HEK293T (cell line): Measurements from ENCODE around the gene LCLAT1.

Experiments
- CTCF ChIA-PET: fragments of 350-600 bp; formaldehyde crosslinking; extraction: SDS; loops from one replicate; lab custom pipeline; 2021; ENCODE audit warnings: antibody characterized with exemption, inconsistent platforms; lab: Yijun Ruan, JAX
- POLR2A ChIA-PET: fragments of 350-600 bp; formaldehyde crosslinking; extraction: SDS; loops from one replicate; lab custom pipeline; 2020; ENCODE audit warnings: antibody characterized with exemption, inconsistent platforms; lab: Yijun Ruan, JAX
- DNase-seq: peaks from one replicate; pipeline ENCODE4 v3.0.0; 2012; ENCODE audit warnings: mixed read lengths; ENCODE audit errors: extremely low spot score
- ARNT ChIP-seq: fragments of 450-650 bp; IDR thresholded peaks from 2 replicates; pipeline ENCODE4 v1.6.1; 2017; ENCODE audit warnings: mild to moderate bottlenecking
- BHLHE40 ChIP-seq: fragments of 450-650 bp; IDR thresholded peaks from 2 replicates; pipeline ENCODE4 v1.6.1; 2016; ENCODE audit warnings: mild to moderate bottlenecking, moderate library complexity, borderline replicate concordance
- CTBP1 ChIP-seq: fragments of 450-650 bp; IDR thresholded peaks from 2 replicates; pipeline ENCODE4 v1.6.1; 2016; ENCODE audit warnings: borderline replicate concordance
- ELF4 ChIP-seq: fragments of 450-650 bp; IDR thresholded peaks from 2 replicates; pipeline ENCODE4 v1.6.1; 2017; ENCODE audit warnings: antibody characterized with exemption
- FOXA1 ChIP-seq: fragments of 450-650 bp; IDR thresholded peaks from 2 replicates; pipeline ENCODE4 v1.6.1; 2016; ENCODE audit warnings: mild to moderate bottlenecking
- FOXK2 ChIP-seq: fragments of 450-650 bp; IDR thresholded peaks from 2 replicates; pipeline ENCODE4 v1.6.1; 2016; ENCODE audit warnings: mild to moderate bottlenecking
- FOXM1 ChIP-seq: fragments of 450-650 bp; IDR thresholded peaks from 2 replicates; pipeline ENCODE4 v1.6.1; 2017; ENCODE audit warnings: mild to moderate bottlenecking, borderline replicate concordance
- HDGF ChIP-seq: fragments of 450-650 bp; IDR thresholded peaks from 2 replicates; pipeline ENCODE4 v1.6.1; 2017; ENCODE audit warnings: antibody characterized with exemption, borderline replicate concordance
- L3MBTL2 ChIP-seq: fragments of 450-650 bp; conservative IDR thresholded peaks from 2 replicates; pipeline ENCODE4 v1.6.1; 2016; ENCODE audit warnings: mild to moderate bottlenecking
- LEF1 ChIP-seq: fragments of 450-650 bp; IDR thresholded peaks from 2 replicates; pipeline ENCODE4 v1.6.1; 2017; ENCODE audit warnings: mild to moderate bottlenecking, borderline replicate concordance
- NFRKB ChIP-seq: fragments of 450-650 bp; IDR thresholded peaks from 2 replicates; pipeline ENCODE4 v1.6.1; 2016; ENCODE audit warnings: mild to moderate bottlenecking, moderate library complexity
- SP1 ChIP-seq: fragments of 450-650 bp; IDR thresholded peaks from 2 replicates; pipeline ENCODE4 v1.6.1; 2017
- SUZ12 ChIP-seq: fragments of 450-650 bp; IDR thresholded peaks from 2 replicates; pipeline ENCODE4 v1.6.1; 2016; ENCODE audit warnings: mild to moderate bottlenecking
- TARDBP ChIP-seq: fragments of 450-650 bp; IDR thresholded peaks from 2 replicates; pipeline ENCODE4 v1.6.1; 2016
- ZNF384 ChIP-seq: fragments of 450-650 bp; IDR thresholded peaks from 2 replicates; pipeline ENCODE4 v1.6.1; 2016
- TF ChIP-seq, protein P1 (sequence below): fragments of 450-650 bp; IDR thresholded peaks from 2 replicates; pipeline ENCODE4 v1.6.1; 2016

Gene LCLAT1

DNA sequence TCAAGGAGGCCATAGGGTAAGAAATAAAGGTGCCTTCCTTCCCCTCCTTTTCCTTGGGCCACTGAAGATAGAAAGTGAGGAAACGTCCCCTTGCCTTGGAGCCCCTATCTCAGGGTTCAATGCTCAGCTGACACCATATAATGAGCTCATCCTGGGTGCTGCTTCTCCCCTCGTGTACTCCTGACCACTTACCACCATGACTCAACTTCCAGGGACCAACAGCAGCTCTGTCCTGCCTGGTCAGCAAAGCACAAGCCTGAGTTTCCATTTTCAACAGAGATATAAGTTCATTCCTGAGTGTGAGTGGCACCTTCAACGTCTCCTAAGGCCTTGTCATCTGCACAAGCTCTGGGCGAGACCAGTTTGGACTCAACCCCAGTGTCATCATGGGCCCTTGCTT is 209.0 kb downstream of the LCLAT1 start:
- ChIA-PET CTCF (interaction anchor here (0.6 kb wide), 1 partner anchor 447 kb away, joined by 6 read pairs; no protein-coding TSS in a partner anchor), POLR2A (no interaction called here)
- TF ChIP-seq FOXM1 = no peak
- TF ChIP-seq SP1 = no peak
- no peak for TF ChIP-seq ARNT
- no peak for TF ChIP-seq CTBP1
- TF ChIP-seq FOXA1 = no peak
- TF ChIP-seq LEF1 = no peak
- no peak for TF ChIP-seq ELF4
- TF ChIP-seq, protein P1, sequence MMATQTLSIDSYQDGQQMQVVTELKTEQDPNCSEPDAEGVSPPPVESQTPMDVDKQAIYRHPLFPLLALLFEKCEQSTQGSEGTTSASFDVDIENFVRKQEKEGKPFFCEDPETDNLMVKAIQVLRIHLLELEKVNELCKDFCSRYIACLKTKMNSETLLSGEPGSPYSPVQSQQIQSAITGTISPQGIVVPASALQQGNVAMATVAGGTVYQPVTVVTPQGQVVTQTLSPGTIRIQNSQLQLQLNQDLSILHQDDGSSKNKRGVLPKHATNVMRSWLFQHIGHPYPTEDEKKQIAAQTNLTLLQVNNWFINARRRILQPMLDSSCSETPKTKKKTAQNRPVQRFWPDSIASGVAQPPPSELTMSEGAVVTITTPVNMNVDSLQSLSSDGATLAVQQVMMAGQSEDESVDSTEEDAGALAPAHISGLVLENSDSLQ = no peak
- TF ChIP-seq TARDBP = no peak
- TF ChIP-seq ZNF384 = no peak
- no peak for DNase-seq

GRCh38 chr2:30661173-30662107 is 214.4 kb downstream of the LCLAT1 start:
- DNase-seq = no peak
- ChIA-PET POLR2A (no interaction called here), CTCF (no interaction called here)
- TF ChIP-seq FOXA1 = no peak
- no peak for TF ChIP-seq NFRKB
- TF ChIP-seq TARDBP = no peak
- TF ChIP-seq SUZ12 = no peak
- TF ChIP-seq ARNT = no peak
- TF ChIP-seq, protein P1 = no peak
- no peak for TF ChIP-seq FOXK2
- no peak for TF ChIP-seq ELF4
- no peak for TF ChIP-seq CTBP1
- TF ChIP-seq L3MBTL2 = no peak
- no peak for TF ChIP-seq LEF1
- TF ChIP-seq BHLHE40 = no peak
- TF ChIP-seq SP1 = no peak
- TF ChIP-seq HDGF = no peak
- no peak for TF ChIP-seq ZNF384
- no peak for TF ChIP-seq FOXM1

DNA sequence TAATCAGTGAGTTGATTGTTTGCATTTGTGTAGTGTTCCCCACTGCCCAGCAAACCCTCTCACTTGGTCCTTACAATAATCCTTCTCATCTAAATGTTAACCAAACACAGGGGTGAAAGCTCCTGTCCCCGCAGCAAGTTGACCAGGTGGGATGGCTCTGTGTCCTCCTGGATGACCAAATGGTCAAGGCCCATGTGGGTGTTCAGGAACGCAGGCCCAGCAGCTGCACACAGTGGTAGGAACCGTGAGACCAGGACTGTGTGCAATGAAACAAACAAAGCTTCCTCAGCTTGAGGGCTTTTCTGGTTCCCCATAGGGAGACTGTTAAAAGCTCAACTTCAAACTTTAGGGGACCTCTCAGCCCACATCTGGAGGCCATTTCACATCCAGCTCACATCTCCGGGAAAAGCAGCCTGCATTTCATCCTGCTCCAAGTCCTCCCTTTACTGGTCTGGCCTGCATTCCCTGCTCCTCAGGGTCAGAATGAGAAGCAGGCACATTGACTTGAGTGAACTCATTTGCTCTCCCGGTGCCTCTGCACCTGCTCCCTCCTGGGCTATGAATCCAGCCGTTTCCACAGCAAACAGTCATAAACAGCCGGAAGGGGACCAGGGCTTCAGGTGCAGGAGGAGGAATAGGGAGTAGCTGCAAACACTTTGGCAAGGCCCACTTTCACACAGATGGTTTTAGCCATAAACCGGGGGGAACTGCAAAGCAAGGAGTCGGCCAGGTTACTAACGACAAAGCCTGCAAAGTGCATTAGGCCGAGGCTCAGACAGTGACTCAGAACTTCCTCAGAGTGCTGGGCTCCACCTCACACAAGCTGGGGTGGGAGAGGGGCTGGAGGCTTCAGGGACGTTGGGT is 215.5 kb downstream of the LCLAT1 start:
- POLR2A ChIA-PET = no interaction called here
- TF ChIP-seq CTBP1 (no peak), TARDBP (no peak), SP1 (no peak), ARNT (no peak), L3MBTL2 (no peak), SUZ12 (no peak), HDGF (no peak), FOXM1 (no peak)
- CTCF ChIA-PET = no interaction called here
- DNase-seq = no peak

GRCh38 chr2:30663321-30663720 is 216.3 kb downstream of the LCLAT1 start:
- ChIA-PET CTCF (no interaction called here), POLR2A (no interaction called here)
- DNase-seq = no peak
- TF ChIP-seq SUZ12 = no peak
- TF ChIP-seq SP1 = no peak
- no peak for TF ChIP-seq L3MBTL2
- no peak for TF ChIP-seq FOXA1
- TF ChIP-seq HDGF = no peak

GRCh38 chr2:30663806-30664205 is 216.8 kb downstream of the LCLAT1 start:
- DNase-seq = no peak
- ChIA-PET POLR2A (no interaction called here), CTCF (no interaction called here)
- no peak for TF ChIP-seq BHLHE40
- no peak for TF ChIP-seq ARNT

GRCh38 chr2:30664761-30665358 is 217.8 kb downstream of the LCLAT1 start:
- CTCF ChIA-PET = interaction anchor here (0.6 kb wide), 1 partner anchor 12 kb away, joined by 3 read pairs; no protein-coding TSS in a partner anchor

More at GRCh38 chr2:30664761-30665358, 217.8 kb downstream of the LCLAT1 start:
- TF ChIP-seq FOXK2 = no peak
- POLR2A ChIA-PET = no interaction called here
- DNase-seq = no peak
